Neural progenitor cell (in vitro differentiated cells): ENCODE results near the gene IL9R. TPM values are rescaled to one million over a fixed set of nuclear protein-coding genes. Genes with fewer than 3 reads are reported as not detected.
"Not testable (repeated sequence)": the region's sequence is repeated elsewhere in the genome, so short reads cannot be mapped to it uniquely, and the experiment has no call there.

Source experiments
- DNase-seq: peaks from one replicate; pipeline ENCODE4 v3.0.0-alpha.2; 2016; ENCODE audit warnings: low spot score
- H2AFZ ChIP-seq: fragments of 200-600 bp; sonication (generic); replicated peaks from 2 replicates; pipeline ENCODE4 v1.6.1; 2016; ENCODE audit warnings: antibody characterized with exemption
- H3F3A ChIP-seq: fragments of 200-600 bp; sonication (generic); 2 replicates; pipeline ENCODE4 v1.6.1; 2016; ENCODE audit warnings: antibody characterized with exemption, low read depth
- H3K27ac ChIP-seq: fragments of 200-600 bp; sonication (generic); 2 replicates; pipeline ENCODE4 v1.5.1; 2016; ENCODE audit warnings: mild to moderate bottlenecking
- H3K27me3 ChIP-seq: fragments of 200-600 bp; sonication (generic); 2 replicates; pipeline ENCODE4 v1.6.1; 2016; ENCODE audit warnings: mild to moderate bottlenecking, moderate library complexity
- H3K36me3 ChIP-seq: fragments of 200-600 bp; sonication (generic); 2 replicates; pipeline ENCODE4 v1.5.1; 2016
- H3K4me1 ChIP-seq: fragments of 200-600 bp; sonication (generic); 2 replicates; pipeline ENCODE4 v1.6.1; 2016; ENCODE audit warnings: mixed run types
- H3K4me2 ChIP-seq: fragments of 200-600 bp; sonication (generic); 2 replicates; pipeline ENCODE4 v1.6.1; 2016
- H3K4me3 ChIP-seq: fragments of 200-600 bp; sonication (generic); 2 replicates; pipeline ENCODE4 v1.5.1; 2016
- H3K79me2 ChIP-seq: fragments of 200-600 bp; sonication (generic); 2 replicates; pipeline ENCODE4 v1.6.1; 2016; ENCODE audit warnings: low read depth
- H3K9ac ChIP-seq: fragments of 200-600 bp; sonication (generic); 2 replicates; pipeline ENCODE4 v1.6.1; 2016
- H3K9me3 ChIP-seq: fragments of 200-600 bp; sonication (generic); 2 replicates; pipeline ENCODE4 v1.5.1; 2016; ENCODE audit warnings: low read depth
- H4K20me1 ChIP-seq: fragments of 200-600 bp; sonication (generic); 2 replicates; pipeline ENCODE4 v1.6.1; 2016; ENCODE audit warnings: low read depth
- H3K27ac Mint-ChIP-seq: 3 replicates; pipeline ENCODE4 v1.8.0; 2021; ENCODE audit warnings: mixed read lengths
- H3K27me3 Mint-ChIP-seq: 2 replicates; pipeline ENCODE4 v1.8.0; 2022; ENCODE audit warnings: low read depth, mild to moderate bottlenecking, inconsistent platforms, moderate library complexity, mixed read lengths; ENCODE audit not compliant: insufficient read depth
- H3K36me3 Mint-ChIP-seq: 3 replicates; pipeline ENCODE4 v1.8.0; 2021; ENCODE audit warnings: mixed read lengths
- H3K4me1 Mint-ChIP-seq: 3 replicates; pipeline ENCODE4 v1.8.0; 2021; ENCODE audit warnings: mixed read lengths
- H3K4me3 Mint-ChIP-seq: 3 replicates; pipeline ENCODE4 v1.8.0; 2021; ENCODE audit warnings: mild to moderate bottlenecking, moderate library complexity, mixed read lengths
- H3K9me3 Mint-ChIP-seq: 3 replicates; pipeline ENCODE4 v1.8.0; 2020; ENCODE audit warnings: mixed read lengths
- CTCF ChIP-seq: fragments of 200-600 bp; sonication (generic); IDR thresholded peaks from 2 replicates; pipeline ENCODE4 v1.5.1; 2017; ENCODE audit warnings: antibody characterized with exemption, mild to moderate bottlenecking
- EZH2 ChIP-seq: fragments of 200-600 bp; sonication (generic); IDR thresholded peaks from 2 replicates; pipeline ENCODE4 v1.6.1; 2017; ENCODE audit warnings: antibody characterized with exemption, mild to moderate bottlenecking, moderate library complexity
- EZH2phosphoT487 ChIP-seq: fragments of 200-600 bp; sonication (generic); IDR thresholded peaks from 2 replicates; pipeline ENCODE4 v1.6.1; 2017; ENCODE audit warnings: antibody characterized with exemption
- total RNA-seq: library from RNA; depleted of rRNA; stranded (reverse); fragments of >200 nt; gene quantifications from 2 replicates; pipeline ENCODE4 v1.2.3, GENCODE V29; 2015; ENCODE audit warnings: low replicate concordance

IL9R gene
- total RNA-seq, 1 donor from 2014 or later, result not detected

GRCh38 chrX:156005144-156005543 is 7.6 kb downstream of the IL9R start:
- no peaks in the 10 kb centered on the region for H3K27me3 ChIP-seq
- H3K4me3 Mint-ChIP-seq, result no peak overlapping the region
- no peaks in the 10 kb centered on the region for H3K4me1 Mint-ChIP-seq
- H3K27me3 Mint-ChIP-seq, result peaks cover 3% of the 10 kb centered on the region
- H2AFZ ChIP-seq, result no peak overlapping the region
- no peak overlapping the region for H3K27ac Mint-ChIP-seq
- no peak overlapping the region for H3K4me2 ChIP-seq
- no peaks in the 10 kb centered on the region for H3K9me3 ChIP-seq
- no peaks in the 10 kb centered on the region for H4K20me1 ChIP-seq
- no peaks in the 10 kb centered on the region for H3K36me3 ChIP-seq
- H3K27ac ChIP-seq, result no peak overlapping the region
- TF ChIP-seq CTCF (no peak), EZH2phosphoT487 (no peak), EZH2 (no peak)
- H3F3A ChIP-seq, result no peaks in the 10 kb centered on the region
- no peak for DNase-seq
- no peaks in the 10 kb centered on the region for H3K36me3 Mint-ChIP-seq
- H3K9ac ChIP-seq, result no peak overlapping the region
- H3K79me2 ChIP-seq, result no peaks in the 10 kb centered on the region
- H3K4me3 ChIP-seq, result no peak overlapping the region
- no peaks in the 10 kb centered on the region for H3K4me1 ChIP-seq
- peaks cover 17% of the 10 kb centered on the region for H3K9me3 Mint-ChIP-seq

GRCh38 chrX:156006468-156006867 is 9.0 kb downstream of the IL9R start:
- not testable (repeated sequence) for H3K36me3 Mint-ChIP-seq, H3K9ac ChIP-seq, H3K27me3 ChIP-seq, H3K4me2 ChIP-seq, H3K27ac Mint-ChIP-seq, H3K4me1 ChIP-seq, H3K27me3 Mint-ChIP-seq, DNase-seq, H3K4me3 ChIP-seq, H3K79me2 ChIP-seq, H4K20me1 ChIP-seq, H3F3A ChIP-seq, H3K4me1 Mint-ChIP-seq, H3K27ac ChIP-seq, H3K4me3 Mint-ChIP-seq, H2AFZ ChIP-seq, H3K36me3 ChIP-seq, H3K9me3 ChIP-seq
- peaks cover 17% of the 10 kb centered on the region for H3K9me3 Mint-ChIP-seq

- not testable (repeated sequence) for H3K9me3 ChIP-seq, H2AFZ ChIP-seq, H3K27me3 ChIP-seq, H3K79me2 ChIP-seq, H3K4me1 ChIP-seq, H3K27ac ChIP-seq, H3K4me2 ChIP-seq, H3K9me3 Mint-ChIP-seq, H3K27me3 Mint-ChIP-seq, H3K36me3 Mint-ChIP-seq, H3K4me1 Mint-ChIP-seq, H3K36me3 ChIP-seq, H3F3A ChIP-seq, H3K4me3 Mint-ChIP-seq, H3K9ac ChIP-seq, H3K4me3 ChIP-seq, DNase-seq, H3K27ac Mint-ChIP-seq, H4K20me1 ChIP-seq
These were observed 10.9 kb downstream of the IL9R start for GRCh38 chrX:156008379-156008778.

- Mint-ChIP-seq H3K36me3 (no peaks in the 10 kb centered on the region), H3K4me1 (no peaks in the 10 kb centered on the region), H3K27ac (no peak overlapping the region), H3K4me3 (no peak overlapping the region), H3K27me3 (peaks cover under 1% of the 10 kb centered on the region), H3K9me3 (peaks cover 8% of the 10 kb centered on the region)
- Histone ChIP-seq H3K27me3 (no peaks in the 10 kb centered on the region), H4K20me1 (no peaks in the 10 kb centered on the region), H3K4me2 (no peak overlapping the region), H3K36me3 (no peaks in the 10 kb centered on the region), H3K4me1 (no peaks in the 10 kb centered on the region), H3K27ac (no peak overlapping the region), H3K9ac (no peak overlapping the region), H3K79me2 (no peaks in the 10 kb centered on the region), H3F3A (no peaks in the 10 kb centered on the region), H3K4me3 (no peak overlapping the region), H3K9me3 (no peaks in the 10 kb centered on the region), H2AFZ (no peak overlapping the region)
- no peak for TF ChIP-seq CTCF
- no peak for TF ChIP-seq EZH2phosphoT487
- no peak for TF ChIP-seq EZH2
- no peak for DNase-seq
These were observed 11.4 kb downstream of the IL9R start for GRCh38 chrX:156008915-156009314.

GRCh38 chrX:156009691-156010090 is 12.2 kb downstream of the IL9R start:
- H3K27me3 ChIP-seq, H2AFZ ChIP-seq, H3K4me1 Mint-ChIP-seq, H3K36me3 Mint-ChIP-seq, H3K27ac ChIP-seq, H4K20me1 ChIP-seq, H3K9me3 ChIP-seq, H3K27me3 Mint-ChIP-seq, H3K4me2 ChIP-seq, H3K79me2 ChIP-seq, H3K9me3 Mint-ChIP-seq, DNase-seq, H3K4me3 Mint-ChIP-seq, H3K4me3 ChIP-seq, H3K27ac Mint-ChIP-seq, H3K9ac ChIP-seq, H3K36me3 ChIP-seq, H3K4me1 ChIP-seq, H3F3A ChIP-seq: not testable (repeated sequence)

- H3K36me3 ChIP-seq, DNase-seq, H3K36me3 Mint-ChIP-seq, H3K9me3 Mint-ChIP-seq, H3K4me3 ChIP-seq, H4K20me1 ChIP-seq, H3K4me1 ChIP-seq, H3K4me3 Mint-ChIP-seq, H3K27ac ChIP-seq, H3K4me1 Mint-ChIP-seq, H3K27me3 ChIP-seq, H3F3A ChIP-seq, H3K4me2 ChIP-seq, H2AFZ ChIP-seq, H3K79me2 ChIP-seq, H3K9ac ChIP-seq, H3K9me3 ChIP-seq, H3K27ac Mint-ChIP-seq, H3K27me3 Mint-ChIP-seq: not testable (repeated sequence)
These were observed 15.9 kb downstream of the IL9R start for GRCh38 chrX:156013286-156013953.

GRCh38 chrX:156019846-156020245 is 22.4 kb downstream of the IL9R start:
- not testable (repeated sequence) for H3K9me3 Mint-ChIP-seq, H3K4me1 Mint-ChIP-seq, H4K20me1 ChIP-seq, H3K27ac Mint-ChIP-seq, DNase-seq, H3K4me1 ChIP-seq, H3K36me3 Mint-ChIP-seq, H3F3A ChIP-seq, H3K27me3 Mint-ChIP-seq, H3K27me3 ChIP-seq, H3K27ac ChIP-seq, H3K9ac ChIP-seq, H3K4me2 ChIP-seq, H3K36me3 ChIP-seq, H2AFZ ChIP-seq, H3K79me2 ChIP-seq, H3K4me3 ChIP-seq, H3K4me3 Mint-ChIP-seq, H3K9me3 ChIP-seq
